Fibroblast of skin of abdomen (primary cell): ENCODE results near the gene IGFALS.
A peak's percentile ranks its signal among the peaks of the same experiment; 100 is the strongest.

Experiments
- DNase-seq: peaks from one replicate; pipeline ENCODE4 v3.0.0-alpha.2; 2013

The IGFALS gene

GRCh38 chr16:1764971-1765370 lies 28.5 kb downstream of the IGFALS start:
- DNase-seq, result no peak

GRCh38 chr16:1763521-1764511 lies 29.7 kb downstream of the IGFALS start:
- peak; percentile 29 for DNase-seq

- DNase-seq, result no peak
Measured at GRCh38 chr16:1762879-1763520, 30.5 kb downstream of the IGFALS start.

GRCh38 chr16:1762196-1762878 lies 31.2 kb downstream of the IGFALS start:
- no peak for DNase-seq

GRCh38 chr16:1761751-1762150 lies 31.8 kb downstream of the IGFALS start:
- no peak for DNase-seq

GRCh38 chr16:1760911-1761310 lies 32.6 kb downstream of the IGFALS start:
- no peak for DNase-seq

- DNase-seq, result no peak
Measured at GRCh38 chr16:1759511-1759910, 34.0 kb downstream of the IGFALS start.

GRCh38 chr16:1758923-1759322 lies 34.6 kb downstream of the IGFALS start:
- DNase-seq, result no peak

- no peak for DNase-seq
Measured at GRCh38 chr16:1757714-1758461, 35.6 kb downstream of the IGFALS start.

- no peak for DNase-seq
Measured at GRCh38 chr16:1754204-1754603, 39.3 kb downstream of the IGFALS start.

GRCh38 chr16:1752853-1753252 lies 40.7 kb downstream of the IGFALS start:
- no peak for DNase-seq

- no peak for DNase-seq
Measured at GRCh38 chr16:1751946-1752345, 41.6 kb downstream of the IGFALS start.

- no peak for DNase-seq
Measured at GRCh38 chr16:1749152-1750117, 44.1 kb downstream of the IGFALS start.

- DNase-seq, result no peak
Measured at GRCh38 chr16:1747934-1748333, 45.6 kb downstream of the IGFALS start.

GRCh38 chr16:1746693-1747195 lies 46.8 kb downstream of the IGFALS start:
- no peak for DNase-seq

GRCh38 chr16:1745900-1746692 lies 47.4 kb downstream of the IGFALS start:
- DNase-seq, result peak; percentile 72

GRCh38 chr16:1745181-1745899 lies 48.2 kb downstream of the IGFALS start:
- DNase-seq, result peak; percentile 77

GRCh38 chr16:1744338-1744840 lies 49.1 kb downstream of the IGFALS start:
- DNase-seq, result no peak
